Spleen (tissue), 11 donors: ENCODE measurements around the gene RPTOR. TPM values are rescaled to one million over a fixed set of nuclear protein-coding genes. Genes with fewer than 3 reads are reported as not detected.

Experiments used
- DNase-seq: peaks from one replicate; pipeline ENCODE4 v3.0.0-alpha.2; 2020
- H3K27ac ChIP-seq, 8 donors: fragments of 200-600 bp; sonication (generic) in 7 of 8; 1 replicate in 4 of 8; 2 replicates in 4 of 8; pipeline versions ENCODE4 v1.5.0 to v1.8.0; 2016 to 2021; ENCODE audit warnings: inconsistent platforms in 4 of 8, mild to moderate bottlenecking in 4 of 8, moderate library complexity in 1 of 8
- H3K27me3 ChIP-seq, 7 donors: fragments of 200-600 bp; sonication (generic) in 6 of 7; replicated peaks in 1 of 7; 1 replicate in 4 of 7; 2 replicates in 3 of 7; pipeline versions ENCODE4 v1.5.0 to v1.8.0; 2016 to 2021; ENCODE audit warnings: inconsistent platforms in 3 of 7, mild to moderate bottlenecking in 1 of 7
- H3K36me3 ChIP-seq, 6 donors: fragments of 200-600 bp; sonication (generic) in 5 of 6; 1 replicate in 4 of 6; 2 replicates in 2 of 6; pipeline versions ENCODE4 v1.5.0 to v1.8.0; 2016 to 2021; ENCODE audit warnings: inconsistent platforms in 2 of 6
- H3K4me1 ChIP-seq, 6 donors: fragments of 200-600 bp; sonication (generic) in 5 of 6; 1 replicate in 3 of 6; 2 replicates in 3 of 6; pipeline versions ENCODE4 v1.5.0 to v1.8.0; 2016 to 2021; ENCODE audit warnings: inconsistent platforms in 3 of 6
- H3K4me3 ChIP-seq, 8 donors: fragments of 200-600 bp; sonication (generic) in 7 of 8; 1 replicate in 4 of 8; 2 replicates in 4 of 8; pipeline versions ENCODE4 v1.5.0 to v1.8.0; 2016 to 2021; ENCODE audit warnings: inconsistent platforms in 4 of 8, mild to moderate bottlenecking in 4 of 8, moderate library complexity in 2 of 8
- H3K9me3 ChIP-seq, 8 donors: fragments of 200-600 bp; sonication (generic) in 7 of 8; 1 replicate in 4 of 8; 2 replicates in 4 of 8; pipeline versions ENCODE4 v1.5.0 to v1.8.0; 2016 to 2021; ENCODE audit warnings: inconsistent platforms in 4 of 8
- CTCF ChIP-seq, 11 experiments: fragments of 200-600 bp in 7 of 11; fragments of 450-650 bp in 4 of 11; sonication (generic) in 4 of 11; IDR thresholded peaks in 8 of 11; conservative IDR thresholded peaks in 3 of 11; 1 replicate in 7 of 11; 2 replicates in 4 of 11; pipeline versions ENCODE4 v1.4.0 to v1.8.0; 2016 to 2021; ENCODE audit warnings: antibody characterized with exemption in 11 of 11, inconsistent platforms in 4 of 11, mild to moderate bottlenecking in 1 of 11
- POLR2A ChIP-seq, 3 donors: fragments of 450-650 bp; IDR thresholded peaks; one replicate each; pipeline ENCODE4 v1.5.1; 2017; ENCODE audit warnings: antibody characterized with exemption in 3 of 3, mild to moderate bottlenecking in 1 of 3
- POLR2AphosphoS5 ChIP-seq, 3 donors: sonication (generic); formaldehyde crosslinking; IDR thresholded peaks; one replicate each; pipeline ENCODE4 v1.5.1; 2017; ENCODE audit warnings: antibody characterized with exemption in 3 of 3
- WGBS, 5 donors: extraction: QIAGEN DNeasy Blood & Tissue Kit in 3 of 5; methylation state at CpG; one replicate each; pipeline versions ENCODE4 v1.1.5 to v1.1.7; 2013 to 2018; 5-methylcytosine and 5-hydroxymethylcytosine counted together
- intact Hi-C: fragments of 100-400 bp; cut with DNase I; formaldehyde crosslinking; loops from one replicate; pipeline ENCODE4 v1.15.0; 2023; ENCODE audit warnings: low total_unique reads
- polyA plus RNA-seq, 3 donors: library from polyadenylated mRNA; stranded (reverse); fragments of 200-250 nt; gene quantifications; one replicate each; pipeline ENCODE4 v1.2.1, GENCODE V29; 2013
- total RNA-seq, 7 donors: library from RNA; depleted of rRNA in 3 of 7; stranded (reverse); fragments of >200 nt in 3 of 7; fragmentation: NEBNext Ultra II Directional in 4 of 7; extraction: Animal tissue kit (Norgen Biotek cat#: 25700) in 4 of 7; gene quantifications; one replicate each; pipeline versions ENCODE4 v1.1.0 to v1.2.1, GENCODE V29; 2016 to 2021
- donor health status: healthy with polysubstance abuse.
- donor health status: DM: no; HTN: no; CAD: no; lungs with moderate emphysema.
- donor health status: DM: no; HTN: no; CAD: no.
- donor health status: Bipolar disorder and iron deficiency.
- donor health status: healthy.
- donor health status: DM: no; HTN: no; CAD: no.
- donor health status: DM: yes; HTN: yes; CAD: no.

Gene RPTOR
- total and polyA plus RNA-seq, 10 donors = 3.1 to 61.2 (median 40.7) TPM

GRCh38 chr17:80924111-80924806 lies 379.6 kb downstream of the RPTOR start:
- peak; percentile 61 for DNase-seq
- no peak overlapping the region for H3K4me3 ChIP-seq
- TF ChIP-seq CTCF (IDR thresholded peaks at IDR 0.05 in 8 of 11, conservative IDR thresholded peaks at IDR 0.05 in 3 of 11) (no peak), POLR2AphosphoS5 (IDR thresholded peaks at IDR 0.05) (no peak), POLR2A (IDR thresholded peaks at IDR 0.05) (no peak)
- H3K9me3 ChIP-seq = no peaks in the 10 kb centered on the region
- intact Hi-C loops = no loop called here
- peaks cover 0 to 97% (median 49%) of the 10 kb centered on the region in 6 donors for H3K36me3 ChIP-seq
- WGBS, 5 donors = 93 to 97% (median 95%) methylated on average over 11 to 23 of the region's 23 CpGs
- H3K4me1 ChIP-seq = peaks cover 0 to 36% (median 11%) of the 10 kb centered on the region in 6 donors
- H3K27me3 ChIP-seq = no peaks in the 10 kb centered on the region
- H3K27ac ChIP-seq = no peak overlapping the region

- peaks cover 0 to 30% (median 9%) of the 10 kb centered on the region in 6 donors for H3K4me1 ChIP-seq
- H3K9me3 ChIP-seq = no peaks in the 10 kb centered on the region
- H3K27me3 ChIP-seq = no peaks in the 10 kb centered on the region
- H3K27ac ChIP-seq = no peak overlapping the region
- intact Hi-C loops = no loop called here
- peak; percentile 67 for DNase-seq
- peaks cover 0 to 94% (median 49%) of the 10 kb centered on the region in 6 donors for H3K36me3 ChIP-seq
- WGBS, 5 donors = 90 to 92% (median 92%) methylated on average over 37 to 38 of the region's 38 CpGs
- no peak for TF ChIP-seq CTCF (IDR thresholded peaks at IDR 0.05 in 8 of 11, conservative IDR thresholded peaks at IDR 0.05 in 3 of 11)
- TF ChIP-seq POLR2A (IDR thresholded peaks at IDR 0.05) = no peak
- TF ChIP-seq POLR2AphosphoS5 (IDR thresholded peaks at IDR 0.05) = no peak
- H3K4me3 ChIP-seq = no peak overlapping the region
Measured at GRCh38 chr17:80924807-80925610, 380.4 kb downstream of the RPTOR start.

- H3K4me1 ChIP-seq = peaks cover 0 to 26% (median 9%) of the 10 kb centered on the region in 6 donors
- no peak overlapping the region for H3K4me3 ChIP-seq
- no peaks in the 10 kb centered on the region for H3K27me3 ChIP-seq
- 80 to 88% (median 84%) methylated on average over 17 to 18 of the region's 18 CpGs for WGBS, 5 donors
- peaks cover 0 to 92% (median 49%) of the 10 kb centered on the region in 6 donors for H3K36me3 ChIP-seq
- H3K9me3 ChIP-seq = no peaks in the 10 kb centered on the region
- H3K27ac ChIP-seq = no peak overlapping the region
- TF ChIP-seq POLR2AphosphoS5 (IDR thresholded peaks at IDR 0.05) (peak in 1 of 3 donors; percentile 26), CTCF (IDR thresholded peaks at IDR 0.05 in 8 of 11, conservative IDR thresholded peaks at IDR 0.05 in 3 of 11) (no peak), POLR2A (IDR thresholded peaks at IDR 0.05) (no peak)
- intact Hi-C loops = no loop called here
- peak; percentile 59 for DNase-seq
Measured at GRCh38 chr17:80925688-80926335, 381.2 kb downstream of the RPTOR start.
